Mammary epithelial cell (primary cell): ENCODE results near the gene ZBED1.

Source experiments
- EZH2 ChIP-seq: IDR thresholded peaks from 2 replicates; pipeline ENCODE4 v1.6.1; 2012; ENCODE audit warnings: low read length, inconsistent platforms, borderline replicate concordance
- TF ChIP-seq, protein P1 (sequence below), 2 donors: IDR thresholded peaks in 1 of 2; conservative IDR thresholded peaks in 1 of 2; 2 replicates each; pipeline ENCODE4 v1.5.1; 2011 to 2012; ENCODE audit warnings: inconsistent platforms in 2 of 2, low read length in 2 of 2, mild to moderate bottlenecking in 2 of 2, control low read depth in 1 of 2, low read depth in 1 of 2; ENCODE audit not compliant: insufficient read depth in 1 of 2; ENCODE audit errors: extremely low read depth in 1 of 2

DNA sequence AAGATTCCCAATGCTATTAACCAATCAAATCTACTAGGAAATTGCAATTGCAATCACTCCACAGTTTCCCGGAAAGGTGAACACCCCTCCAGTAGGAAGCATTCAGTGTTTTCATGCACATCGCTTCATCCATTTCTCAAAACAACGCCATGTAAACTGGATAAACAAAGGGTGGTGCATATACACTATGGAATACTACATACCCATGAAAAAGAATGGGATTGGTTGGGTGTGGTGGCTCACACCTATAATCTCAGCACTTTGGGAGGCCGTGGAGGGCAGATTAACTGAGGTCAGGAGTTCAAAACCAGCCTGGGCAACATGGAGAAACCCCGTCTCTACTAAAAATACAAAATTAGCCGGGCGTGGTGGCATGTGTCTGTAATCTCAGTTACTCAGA, 29.1 kb downstream of the ZBED1 start:
- TF ChIP-seq, protein P1, sequence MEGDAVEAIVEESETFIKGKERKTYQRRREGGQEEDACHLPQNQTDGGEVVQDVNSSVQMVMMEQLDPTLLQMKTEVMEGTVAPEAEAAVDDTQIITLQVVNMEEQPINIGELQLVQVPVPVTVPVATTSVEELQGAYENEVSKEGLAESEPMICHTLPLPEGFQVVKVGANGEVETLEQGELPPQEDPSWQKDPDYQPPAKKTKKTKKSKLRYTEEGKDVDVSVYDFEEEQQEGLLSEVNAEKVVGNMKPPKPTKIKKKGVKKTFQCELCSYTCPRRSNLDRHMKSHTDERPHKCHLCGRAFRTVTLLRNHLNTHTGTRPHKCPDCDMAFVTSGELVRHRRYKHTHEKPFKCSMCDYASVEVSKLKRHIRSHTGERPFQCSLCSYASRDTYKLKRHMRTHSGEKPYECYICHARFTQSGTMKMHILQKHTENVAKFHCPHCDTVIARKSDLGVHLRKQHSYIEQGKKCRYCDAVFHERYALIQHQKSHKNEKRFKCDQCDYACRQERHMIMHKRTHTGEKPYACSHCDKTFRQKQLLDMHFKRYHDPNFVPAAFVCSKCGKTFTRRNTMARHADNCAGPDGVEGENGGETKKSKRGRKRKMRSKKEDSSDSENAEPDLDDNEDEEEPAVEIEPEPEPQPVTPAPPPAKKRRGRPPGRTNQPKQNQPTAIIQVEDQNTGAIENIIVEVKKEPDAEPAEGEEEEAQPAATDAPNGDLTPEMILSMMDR (conservative IDR thresholded peaks at IDR 0.05 in 1 of 2, IDR thresholded peaks at IDR 0.05 in 1 of 2; ENCODE audit: extremely low read depth in 1 of 2, insufficient read depth in 1 of 2, low read depth in 1 of 2, low read length in 2 of 2), result no peak
- no peak for TF ChIP-seq EZH2
